Endothelial cell (in vitro differentiated cells): ENCODE data around the gene GABRG3. TPM values are rescaled to one million over a fixed set of nuclear protein-coding genes. Genes with fewer than 3 reads are reported as not detected.

ENCODE experiments used
- DNase-seq: peaks from one replicate; pipeline ENCODE4 v3.0.0; 2021; ENCODE audit warnings: low spot score
- H3K27ac Mint-ChIP-seq: one replicate; pipeline ENCODE4 v1.8.0; 2021; ENCODE audit warnings: mixed read lengths, inconsistent platforms; ENCODE audit not compliant: unreplicated experiment
- H3K27me3 Mint-ChIP-seq: one replicate; pipeline ENCODE4 v1.8.0; 2021; ENCODE audit warnings: mild to moderate bottlenecking, moderate library complexity, mixed read lengths, inconsistent platforms; ENCODE audit not compliant: unreplicated experiment
- H3K36me3 Mint-ChIP-seq: one replicate; pipeline ENCODE4 v1.8.0; 2021; ENCODE audit warnings: mild to moderate bottlenecking, low read depth, mixed read lengths, inconsistent platforms; ENCODE audit not compliant: unreplicated experiment
- H3K4me1 Mint-ChIP-seq: one replicate; pipeline ENCODE4 v1.8.0; 2021; ENCODE audit warnings: mild to moderate bottlenecking, mixed read lengths, inconsistent platforms; ENCODE audit not compliant: unreplicated experiment
- H3K4me3 Mint-ChIP-seq: one replicate; pipeline ENCODE4 v1.8.0; 2021; ENCODE audit warnings: mild to moderate bottlenecking, mixed read lengths, inconsistent platforms; ENCODE audit not compliant: unreplicated experiment
- H3K9me3 Mint-ChIP-seq: one replicate; pipeline ENCODE4 v1.8.0; 2021; ENCODE audit warnings: mixed read lengths, inconsistent platforms; ENCODE audit not compliant: unreplicated experiment
- total RNA-seq: library from RNA; stranded (reverse); fragmentation: NEBNext Ultra II Directional; extraction: Animal tissue kit (Norgen Biotek cat#: 25700); gene quantifications from one replicate; pipeline ENCODE4 v1.2.1, GENCODE V29; 2021; ENCODE audit not compliant: unreplicated experiment
- TF ChIP-seq, protein P1 (sequence below): fragments of 200-600 bp; sonication (generic); IDR thresholded peaks from one replicate; pipeline ENCODE4 v1.5.0; 2021; ENCODE audit warnings: antibody characterized with exemption; ENCODE audit not compliant: unreplicated experiment

GABRG3 gene
- total RNA-seq, 1 donor from 2014 or later: 0.21 TPM

DNA sequence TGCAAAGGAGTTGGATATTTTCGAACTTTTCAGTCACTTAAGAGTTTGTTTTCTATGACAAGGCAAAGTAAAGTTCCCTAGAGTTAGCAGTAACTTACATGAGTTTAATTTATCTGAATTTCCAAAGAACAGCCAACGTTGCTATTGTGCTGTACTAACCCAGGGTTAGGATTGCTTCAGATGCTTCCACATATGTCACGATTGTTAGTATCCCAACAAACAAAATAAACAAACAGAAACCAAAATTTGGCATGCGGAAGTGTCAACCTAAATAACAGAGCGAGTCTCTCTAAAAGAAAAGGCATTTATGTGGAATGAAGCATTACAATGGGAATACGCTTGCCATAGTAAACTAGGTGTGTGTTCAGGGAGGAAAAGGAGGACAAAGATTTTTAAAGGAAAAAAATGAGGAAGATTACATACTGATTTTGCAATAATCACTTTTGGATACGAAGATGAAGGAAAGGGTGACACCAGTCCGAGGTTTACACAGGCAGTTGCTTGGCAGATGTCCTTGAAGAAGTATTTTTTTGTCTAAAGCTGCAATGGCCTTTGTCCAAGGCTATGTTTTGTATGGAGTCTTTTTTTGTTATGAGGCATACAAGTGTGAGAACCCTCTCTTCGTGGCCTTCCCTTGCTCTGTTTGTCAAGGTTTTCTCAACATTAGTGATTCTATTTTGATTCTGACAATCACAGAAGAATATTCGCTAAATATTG, 267.9 kb downstream of the GABRG3 start:
- Mint-ChIP-seq H3K4me1 (peaks cover 4% of the 10 kb centered on the region), H3K36me3 (no peaks in the 10 kb centered on the region), H3K4me3 (no peak overlapping the region), H3K27ac (no peak overlapping the region), H3K27me3 (no peaks in the 10 kb centered on the region), H3K9me3 (no peaks in the 10 kb centered on the region)
- no peak for DNase-seq
- TF ChIP-seq, protein P1, sequence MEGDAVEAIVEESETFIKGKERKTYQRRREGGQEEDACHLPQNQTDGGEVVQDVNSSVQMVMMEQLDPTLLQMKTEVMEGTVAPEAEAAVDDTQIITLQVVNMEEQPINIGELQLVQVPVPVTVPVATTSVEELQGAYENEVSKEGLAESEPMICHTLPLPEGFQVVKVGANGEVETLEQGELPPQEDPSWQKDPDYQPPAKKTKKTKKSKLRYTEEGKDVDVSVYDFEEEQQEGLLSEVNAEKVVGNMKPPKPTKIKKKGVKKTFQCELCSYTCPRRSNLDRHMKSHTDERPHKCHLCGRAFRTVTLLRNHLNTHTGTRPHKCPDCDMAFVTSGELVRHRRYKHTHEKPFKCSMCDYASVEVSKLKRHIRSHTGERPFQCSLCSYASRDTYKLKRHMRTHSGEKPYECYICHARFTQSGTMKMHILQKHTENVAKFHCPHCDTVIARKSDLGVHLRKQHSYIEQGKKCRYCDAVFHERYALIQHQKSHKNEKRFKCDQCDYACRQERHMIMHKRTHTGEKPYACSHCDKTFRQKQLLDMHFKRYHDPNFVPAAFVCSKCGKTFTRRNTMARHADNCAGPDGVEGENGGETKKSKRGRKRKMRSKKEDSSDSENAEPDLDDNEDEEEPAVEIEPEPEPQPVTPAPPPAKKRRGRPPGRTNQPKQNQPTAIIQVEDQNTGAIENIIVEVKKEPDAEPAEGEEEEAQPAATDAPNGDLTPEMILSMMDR: no peak

- Mint-ChIP-seq H3K36me3 (no peaks in the 10 kb centered on the region), H3K27me3 (no peaks in the 10 kb centered on the region), H3K4me3 (no peak overlapping the region), H3K4me1 (no peaks in the 10 kb centered on the region), H3K9me3 (no peaks in the 10 kb centered on the region), H3K27ac (no peak overlapping the region)
- TF ChIP-seq, protein P1: no peak
- DNase-seq: no peak
Measured at GRCh38 chr15:27241943-27242342, 271.0 kb downstream of the GABRG3 start.

DNA sequence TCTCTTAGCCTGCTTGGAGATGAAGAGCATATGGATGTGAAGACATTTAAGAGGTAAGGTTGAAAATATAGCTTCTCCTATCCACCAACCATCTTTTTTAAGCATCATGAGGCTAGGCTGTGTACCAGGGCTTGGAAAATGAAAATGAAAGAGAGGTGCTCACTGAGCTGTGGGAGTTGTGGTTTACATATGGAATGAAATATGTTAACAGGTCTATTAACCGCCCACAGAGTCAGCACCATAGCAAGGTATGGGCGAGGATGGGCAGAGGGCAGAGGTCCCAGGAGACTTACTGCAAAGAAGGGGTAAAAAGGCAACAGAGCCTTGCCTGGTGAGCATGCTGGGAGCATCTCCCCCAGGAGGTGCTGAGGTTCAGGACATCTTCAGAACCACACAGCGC, 273.1 kb downstream of the GABRG3 start:
- Mint-ChIP-seq H3K27ac (no peak overlapping the region), H3K9me3 (no peaks in the 10 kb centered on the region), H3K4me3 (no peak overlapping the region), H3K27me3 (peaks cover 3% of the 10 kb centered on the region), H3K36me3 (no peaks in the 10 kb centered on the region), H3K4me1 (no peaks in the 10 kb centered on the region)
- TF ChIP-seq, protein P1: no peak
- no peak for DNase-seq

DNA sequence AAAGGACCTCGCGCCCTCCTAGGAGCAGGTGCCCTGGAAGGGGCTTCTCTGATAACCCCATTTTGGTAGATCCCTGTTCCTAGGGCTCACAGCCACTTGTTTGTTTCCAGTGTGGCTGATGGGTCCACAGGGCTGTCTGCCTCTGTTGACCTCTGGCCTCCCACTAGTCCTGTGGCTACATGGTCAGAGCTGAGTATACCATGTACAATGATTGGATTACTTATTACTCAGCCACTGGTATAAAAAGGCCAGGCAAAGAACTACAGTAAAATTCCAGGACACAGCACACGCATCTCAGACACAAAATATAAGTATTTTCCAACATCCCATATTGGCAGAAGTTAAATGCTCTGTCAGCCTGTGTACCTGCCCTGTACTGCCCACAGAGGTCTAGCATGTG, 277.3 kb downstream of the GABRG3 start:
- Mint-ChIP-seq H3K27ac (no peak overlapping the region), H3K4me1 (no peaks in the 10 kb centered on the region), H3K9me3 (no peaks in the 10 kb centered on the region), H3K27me3 (peaks cover 5% of the 10 kb centered on the region), H3K4me3 (no peak overlapping the region), H3K36me3 (no peaks in the 10 kb centered on the region)
- DNase-seq: no peak
- TF ChIP-seq, protein P1: no peak

GRCh38 chr15:27249046-27249759, 278.2 kb downstream of the GABRG3 start:
- no peaks in the 10 kb centered on the region for H3K9me3 Mint-ChIP-seq
- no peak overlapping the region for H3K4me3 Mint-ChIP-seq
- H3K36me3 Mint-ChIP-seq: no peaks in the 10 kb centered on the region
- H3K27ac Mint-ChIP-seq: no peak overlapping the region
- TF ChIP-seq, protein P1: no peak
- no peaks in the 10 kb centered on the region for H3K4me1 Mint-ChIP-seq
- DNase-seq: no peak
- H3K27me3 Mint-ChIP-seq: peaks cover 5% of the 10 kb centered on the region
